PC-3 (cell line): Measurements from ENCODE around the gene PIP5K1C. TPM values are rescaled to one million over a fixed set of nuclear protein-coding genes. Genes with fewer than 3 reads are reported as not detected.

Experiments
- ATAC-seq: fragments of 200-7000 bp; cut with Tn5 transposase; 2 replicates; pipeline ENCODE4 v1.9.1; 2020; ENCODE audit warnings: mild to moderate bottlenecking, moderate library complexity
- BruUV-seq: library from RNA; stranded (reverse); fragments of 400-500 nt; replicated peaks from 2 replicates; lab custom pipeline; 2021; lab: Mats Ljungman, UMichigan
- CTCF ChIA-PET: fragments of 300-600 bp; sonication (Branson Sonifier 250); formaldehyde crosslinking; loops from one replicate; lab custom pipeline; 2022; ENCODE audit warnings: antibody characterized with exemption; lab: Charles Lee
- POLR2A ChIA-PET: fragments of 300-600 bp; sonication (Branson Sonifier 250); formaldehyde crosslinking; loops from one replicate; lab custom pipeline; 2022; ENCODE audit warnings: antibody characterized with exemption; ENCODE audit not compliant: unreplicated experiment; lab: Charles Lee
- DNase-seq: peaks from one replicate; pipeline ENCODE4 v3.0.0-alpha.2; 2015
- H2AFZ ChIP-seq: fragments of 300-600 bp; sonication (generic); 2 replicates; pipeline ENCODE4 v1.6.0; 2016; ENCODE audit warnings: antibody characterized with exemption, low read length
- H3F3A ChIP-seq: fragments of 300-600 bp; sonication (generic); one replicate; pipeline ENCODE4 v1.6.0; 2017; ENCODE audit warnings: antibody characterized with exemption, low read length, control low read depth, mild to moderate bottlenecking; ENCODE audit not compliant: unreplicated experiment
- H3K27ac ChIP-seq: fragments of 300-600 bp; sonication (generic); 2 replicates; pipeline ENCODE4 v1.5.1; 2016; ENCODE audit warnings: mild to moderate bottlenecking, low read length
- H3K27me3 ChIP-seq: fragments of 300-600 bp; sonication (generic); 2 replicates; pipeline ENCODE4 v1.6.1; 2016; ENCODE audit warnings: low read length, mixed read lengths
- H3K36me3 ChIP-seq: fragments of 300-600 bp; sonication (generic); 2 replicates; pipeline ENCODE4 v1.6.1; 2016; ENCODE audit warnings: low read depth, mixed run types, low read length, mixed read lengths
- H3K4me1 ChIP-seq: fragments of 300-600 bp; sonication (generic); 2 replicates; pipeline ENCODE4 v1.5.1; 2016; ENCODE audit warnings: low read length; ENCODE audit not compliant: insufficient read depth
- H3K4me2 ChIP-seq: fragments of 300-600 bp; sonication (generic); 2 replicates; pipeline ENCODE4 v1.6.0; 2016; ENCODE audit warnings: low read length
- H3K4me3 ChIP-seq: fragments of 300-600 bp; sonication (generic); 2 replicates; pipeline ENCODE4 v1.5.1; 2016; ENCODE audit warnings: mild to moderate bottlenecking, low read length, mixed read lengths
- H3K79me2 ChIP-seq: fragments of 300-600 bp; sonication (generic); 2 replicates; pipeline ENCODE4 v1.6.1; 2017; ENCODE audit warnings: low read length, mixed read lengths
- H3K9ac ChIP-seq: fragments of 300-600 bp; sonication (generic); 2 replicates; pipeline ENCODE4 v1.6.0; 2016; ENCODE audit warnings: mild to moderate bottlenecking, low read length
- H3K9me2 ChIP-seq: fragments of 300-600 bp; sonication (generic); replicated peaks from 2 replicates; pipeline ENCODE4 v1.6.1; 2016; ENCODE audit warnings: mixed run types, low read length, mixed read lengths
- H3K9me3 ChIP-seq: fragments of 300-600 bp; sonication (generic); 2 replicates; pipeline ENCODE4 v1.6.1; 2016; ENCODE audit warnings: low read length, mixed read lengths
- H4K20me1 ChIP-seq: fragments of 300-600 bp; sonication (generic); 2 replicates; pipeline ENCODE4 v1.6.1; 2016; ENCODE audit warnings: low read length, mixed read lengths
- EZH2 ChIP-seq: fragments of 300-600 bp; sonication (generic); IDR thresholded peaks from one replicate; pipeline ENCODE4 v1.6.1; 2017; ENCODE audit warnings: antibody characterized with exemption, mild to moderate bottlenecking, low read length; ENCODE audit not compliant: unreplicated experiment
- EZH2phosphoT487 ChIP-seq: fragments of 300-600 bp; sonication (generic); IDR thresholded peaks from 2 replicates; pipeline ENCODE4 v1.6.1; 2018; ENCODE audit warnings: mild to moderate bottlenecking, antibody characterized with exemption, low read length, borderline replicate concordance
- intact Hi-C: fragments of 100-400 bp; cut with micrococcal nuclease; formaldehyde crosslinking; loops from 2 replicates; pipeline ENCODE4 v1.9.0; 2023
- total RNA-seq: library from RNA; depleted of rRNA; stranded (reverse); fragments of >200 nt; gene quantifications from 2 replicates; pipeline ENCODE4 v1.2.3, GENCODE V29; 2014
- TF ChIP-seq, protein P1 (sequence below): fragments of 300-600 bp; sonication (generic); conservative IDR thresholded peaks from 2 replicates; pipeline ENCODE4 v1.5.1; 2017; ENCODE audit warnings: antibody characterized with exemption, low read depth, mild to moderate bottlenecking, low read length

PIP5K1C gene
- total RNA-seq, 1 experiment from 2014 or later = 16.1 TPM

DNA sequence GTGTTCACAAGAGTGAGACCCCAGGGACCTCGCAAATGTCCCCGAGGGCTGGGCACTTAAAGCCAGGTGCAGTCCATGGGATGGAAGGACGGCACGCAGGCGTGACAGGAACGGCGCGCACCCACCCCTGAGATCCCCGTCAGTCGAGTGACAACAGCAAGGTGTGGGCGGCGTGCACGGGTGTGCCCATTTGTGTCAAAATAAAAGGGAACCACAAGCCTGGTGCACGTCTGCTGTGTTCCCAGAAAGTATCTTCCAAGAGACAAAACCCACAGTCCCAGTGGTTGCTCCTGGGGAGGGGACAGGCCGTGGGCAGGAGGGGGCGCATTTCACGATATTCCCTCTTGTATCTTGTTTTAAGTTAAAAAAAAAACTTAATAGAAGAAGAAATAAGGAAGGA, 58.0 kb downstream of the PIP5K1C start:
- no peak overlapping the region for H3K4me2 ChIP-seq
- TF ChIP-seq EZH2 = no peak
- H2AFZ ChIP-seq = no peak overlapping the region
- no peaks in the 10 kb centered on the region for H4K20me1 ChIP-seq
- H3K9me2 ChIP-seq = no peaks in the 10 kb centered on the region
- H3F3A ChIP-seq = no peaks in the 10 kb centered on the region
- no peak overlapping the region for H3K9ac ChIP-seq
- no peaks in the 10 kb centered on the region for H3K4me1 ChIP-seq
- DNase-seq = no peak
- H3K4me3 ChIP-seq = no peak overlapping the region
- ChIA-PET POLR2A (no interaction called here), CTCF (no interaction called here)
- intact Hi-C loops = no loop called here
- no peaks in the 10 kb centered on the region for H3K79me2 ChIP-seq
- H3K36me3 ChIP-seq = no peaks in the 10 kb centered on the region
- no peaks in the 10 kb centered on the region for H3K9me3 ChIP-seq
- ATAC-seq = no peak
- no peak overlapping the region for H3K27ac ChIP-seq
- no TSS peak for BruUV-seq
- no peaks in the 10 kb centered on the region for H3K27me3 ChIP-seq

GRCh38 chr19:3641515-3642269, 58.6 kb downstream of the PIP5K1C start:
- Histone ChIP-seq H3K4me3 (no peak overlapping the region), H3K27me3 (no peaks in the 10 kb centered on the region), H3K9me2 (no peaks in the 10 kb centered on the region), H3K9me3 (no peaks in the 10 kb centered on the region), H4K20me1 (no peaks in the 10 kb centered on the region), H3K4me1 (no peaks in the 10 kb centered on the region), H3F3A (no peaks in the 10 kb centered on the region), H3K27ac (no peak overlapping the region), H3K36me3 (no peaks in the 10 kb centered on the region), H3K9ac (no peak overlapping the region), H3K4me2 (no peak overlapping the region), H2AFZ (no peak overlapping the region), H3K79me2 (no peaks in the 10 kb centered on the region)
- intact Hi-C loops = no loop called here
- DNase-seq (no peak), ATAC-seq (no peak)
- TF ChIP-seq, protein P1, sequence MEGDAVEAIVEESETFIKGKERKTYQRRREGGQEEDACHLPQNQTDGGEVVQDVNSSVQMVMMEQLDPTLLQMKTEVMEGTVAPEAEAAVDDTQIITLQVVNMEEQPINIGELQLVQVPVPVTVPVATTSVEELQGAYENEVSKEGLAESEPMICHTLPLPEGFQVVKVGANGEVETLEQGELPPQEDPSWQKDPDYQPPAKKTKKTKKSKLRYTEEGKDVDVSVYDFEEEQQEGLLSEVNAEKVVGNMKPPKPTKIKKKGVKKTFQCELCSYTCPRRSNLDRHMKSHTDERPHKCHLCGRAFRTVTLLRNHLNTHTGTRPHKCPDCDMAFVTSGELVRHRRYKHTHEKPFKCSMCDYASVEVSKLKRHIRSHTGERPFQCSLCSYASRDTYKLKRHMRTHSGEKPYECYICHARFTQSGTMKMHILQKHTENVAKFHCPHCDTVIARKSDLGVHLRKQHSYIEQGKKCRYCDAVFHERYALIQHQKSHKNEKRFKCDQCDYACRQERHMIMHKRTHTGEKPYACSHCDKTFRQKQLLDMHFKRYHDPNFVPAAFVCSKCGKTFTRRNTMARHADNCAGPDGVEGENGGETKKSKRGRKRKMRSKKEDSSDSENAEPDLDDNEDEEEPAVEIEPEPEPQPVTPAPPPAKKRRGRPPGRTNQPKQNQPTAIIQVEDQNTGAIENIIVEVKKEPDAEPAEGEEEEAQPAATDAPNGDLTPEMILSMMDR = no peak
- TF ChIP-seq EZH2phosphoT487 = no peak
- no peak for TF ChIP-seq EZH2
- BruUV-seq = no TSS peak
- CTCF ChIA-PET = no interaction called here
- POLR2A ChIA-PET = no interaction called here

DNA sequence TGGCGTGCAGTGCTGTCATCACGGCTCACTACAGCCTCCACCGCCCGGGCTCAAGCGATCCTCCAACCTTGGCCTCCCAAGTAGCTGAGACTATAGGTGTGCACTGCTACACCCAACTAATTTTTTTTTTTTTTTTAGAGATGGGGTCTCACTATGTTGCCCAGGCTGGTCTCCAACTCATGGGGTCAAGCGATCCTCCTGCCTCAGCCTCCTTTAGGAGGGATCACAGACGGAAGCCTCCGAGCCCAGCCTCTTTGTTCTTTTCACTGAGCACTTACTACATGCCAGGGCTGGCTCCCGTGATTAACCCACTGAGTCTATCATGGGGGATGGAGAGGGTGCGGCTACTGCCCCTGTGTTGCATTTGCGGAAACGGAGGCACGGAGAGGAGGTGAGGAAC, 60.8 kb downstream of the PIP5K1C start:
- Histone ChIP-seq H2AFZ (no peak overlapping the region), H3K9ac (no peak overlapping the region), H3K4me3 (no peak overlapping the region), H3K36me3 (no peaks in the 10 kb centered on the region), H3K79me2 (no peaks in the 10 kb centered on the region), H4K20me1 (no peaks in the 10 kb centered on the region), H3F3A (no peaks in the 10 kb centered on the region), H3K4me2 (no peak overlapping the region), H3K4me1 (no peaks in the 10 kb centered on the region), H3K27me3 (no peaks in the 10 kb centered on the region), H3K9me2 (no peaks in the 10 kb centered on the region), H3K9me3 (no peaks in the 10 kb centered on the region), H3K27ac (no peak overlapping the region)
- POLR2A ChIA-PET = no interaction called here
- intact Hi-C loops = no loop called here
- CTCF ChIA-PET = no interaction called here
- no TSS peak for BruUV-seq
- DNase-seq (no peak), ATAC-seq (no peak)
- TF ChIP-seq EZH2 = no peak
- TF ChIP-seq, protein P1 = no peak
- no peak for TF ChIP-seq EZH2phosphoT487
